ENCODE measurements around the gene TMX3.

Gene TMX3

GRCh38 chr18:68676913-68677312 is 38.0 kb downstream of the TMX3 start:
- TF ChIP-seq CTCF (IDR thresholded peaks at IDR 0.05; ENCODE audit: low read depth, low read length), result peak; percentile 36
- DNase-seq (ENCODE audit: low read depth in 2 of 2), result peak; percentile 52 to 54
- no peak overlapping the region for H3K4me3 ChIP-seq (replicated peaks in 1 of 2; ENCODE audit: low read depth in 2 of 2, low read length in 2 of 2)

GRCh38 chr18:68667121-68667520 is 47.8 kb downstream of the TMX3 start:
- no peak for TF ChIP-seq CTCF (IDR thresholded peaks at IDR 0.05; ENCODE audit: low read depth, low read length)
- peak; percentile 45 to 67 for DNase-seq (ENCODE audit: low read depth in 2 of 2)
- H3K4me3 ChIP-seq (replicated peaks in 1 of 2; ENCODE audit: low read depth in 2 of 2, low read length in 2 of 2), result no peak overlapping the region

GRCh38 chr18:68666381-68666780 is 48.5 kb downstream of the TMX3 start:
- peak; percentile 10 to 58 for DNase-seq (ENCODE audit: low read depth in 2 of 2)
- no peak for TF ChIP-seq CTCF (IDR thresholded peaks at IDR 0.05; ENCODE audit: low read depth, low read length)
- H3K4me3 ChIP-seq (replicated peaks in 1 of 2; ENCODE audit: low read depth in 2 of 2, low read length in 2 of 2), result no peak overlapping the region

- no peak for TF ChIP-seq CTCF (IDR thresholded peaks at IDR 0.05; ENCODE audit: low read depth, low read length)
- DNase-seq (ENCODE audit: low read depth in 2 of 2), result no peak
- no peak overlapping the region for H3K4me3 ChIP-seq (replicated peaks in 1 of 2; ENCODE audit: low read depth in 2 of 2, low read length in 2 of 2)
These were observed 49.3 kb downstream of the TMX3 start for GRCh38 chr18:68665628-68666027.

GRCh38 chr18:68662754-68663153 is 52.2 kb downstream of the TMX3 start:
- TF ChIP-seq CTCF (IDR thresholded peaks at IDR 0.05; ENCODE audit: low read depth, low read length), result peak; percentile 30
- H3K4me3 ChIP-seq (replicated peaks in 1 of 2; ENCODE audit: low read depth in 2 of 2, low read length in 2 of 2), result no peak overlapping the region
- DNase-seq (ENCODE audit: low read depth in 2 of 2), result peak; percentile 20 to 57

- DNase-seq (ENCODE audit: low read depth in 2 of 2), result peak; percentile 74 to 78
- no peak overlapping the region for H3K4me3 ChIP-seq (replicated peaks in 1 of 2; ENCODE audit: low read depth in 2 of 2, low read length in 2 of 2)
These were observed 54.3 kb downstream of the TMX3 start for GRCh38 chr18:68660354-68661183.

More at GRCh38 chr18:68660354-68661183, 54.3 kb downstream of the TMX3 start:
- peak; percentile 54 for TF ChIP-seq CTCF (IDR thresholded peaks at IDR 0.05; ENCODE audit: low read depth, low read length)
